Heart left ventricle (tissue), 13 donors: ENCODE data around the gene TC2N.

Source experiments
- CTCF ChIP-seq, 12 donors: fragments of 200-600 bp; sonication (generic) in 4 of 12; IDR thresholded peaks; one replicate each; pipeline versions ENCODE4 v1.5.0 to v1.8.0; 2018 to 2022; ENCODE audit warnings: antibody characterized with exemption in 12 of 12, mild to moderate bottlenecking in 5 of 12
- POLR2A ChIP-seq, 2 donors: fragments of 450-650 bp; IDR thresholded peaks; one replicate each; pipeline ENCODE4 v1.6.1; 2017; ENCODE audit warnings: antibody characterized with exemption in 2 of 2, mild to moderate bottlenecking in 2 of 2, moderate library complexity in 2 of 2
- donor health status: ischemic (EF 13 %, LVEDD 7.1; RV severe dilation, severe dysfunction).
- donor health status: DM: no; HTN: yes; CAD: no.
- donor health status: DM: no; HTN: no; CAD: no.
- donor health status: ischemic (EF 25% LVEDD 6.9; RV normal size, moderate dysfunction).
- donor health status: ischemic (EF 25% LVEDD 5.7; RV mildly dilated, moderate dysfunction).
- donor health status: ischemic (EF 35%, LVEDD 5.7; RV mildly dilated, moderate dysfunction).
- donor health status: nonischemic (EF 11% LVEDD 7.7; RV severe dilation, severe dysfunction).
- donor health status: DM: yes; HTN: yes; CAD: no.
- donor health status: PGD.
- donor health status: ischemic (EF 29% LVEDD 5.4; RV normal size, mild dysfunction).
- donor health status: nonischemic (EF 23%, LVEDD 6.1; RV moderate dilation, normal function).

GRCh38 chr14:91876492-91876891, 9.2 kb upstream of the TC2N start:
- TF ChIP-seq CTCF (IDR thresholded peaks at IDR 0.05) (no peak), POLR2A (IDR thresholded peaks at IDR 0.05) (no peak)
